Measurements from ENCODE around the gene TMEM120B.

TMEM120B gene

DNA sequence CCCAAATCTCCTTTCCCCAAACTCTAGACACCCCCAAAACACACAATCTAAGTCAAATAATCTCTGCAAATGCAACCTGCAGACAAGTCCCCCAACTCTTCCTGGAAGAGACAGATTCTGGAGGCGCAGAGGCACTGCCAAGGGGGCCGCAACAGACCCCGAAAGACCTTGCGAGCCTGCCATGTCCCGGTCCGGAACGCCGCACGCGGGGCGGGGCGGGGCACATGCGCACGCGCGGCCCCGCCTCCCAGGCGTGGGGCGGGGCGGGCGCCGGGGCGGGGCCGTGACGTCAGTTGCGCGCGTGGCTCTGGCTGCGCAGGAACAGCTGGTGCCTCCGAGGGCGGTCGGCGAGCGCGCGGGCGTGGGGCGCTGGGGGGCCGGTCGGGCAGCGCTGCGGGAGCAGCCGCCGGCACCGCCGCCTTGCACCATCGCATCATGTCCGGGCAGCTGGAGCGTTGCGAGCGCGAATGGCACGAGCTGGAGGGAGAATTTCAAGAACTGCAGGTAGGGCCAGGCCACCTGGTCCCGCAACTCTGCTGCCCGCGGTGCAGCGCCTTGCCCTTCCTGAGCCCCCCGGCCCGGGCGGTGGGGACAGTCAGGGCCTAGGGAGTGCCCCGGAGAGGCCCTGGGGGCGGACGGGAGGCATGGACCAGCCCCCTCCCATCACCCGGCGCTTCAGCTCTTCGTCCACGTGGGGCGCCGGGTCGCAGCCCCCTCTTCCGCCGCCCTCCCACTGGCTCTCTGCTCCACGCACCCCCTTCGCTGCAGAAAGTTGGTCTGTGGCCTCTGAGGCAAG, at the start of gene TMEM120B (continued):
- TF ChIP-seq PRDM10 (tag by site-specific recombination; IDR thresholded peaks at IDR 0.05) (peak; percentile 67), ZNF626 (tag by site-specific recombination; IDR thresholded peaks at IDR 0.05) (no peak), ZNF433 (tag by site-specific recombination; IDR thresholded peaks at IDR 0.05; ENCODE audit: low read depth) (no peak), ZNF558 (tag by site-specific recombination; IDR thresholded peaks at IDR 0.05) (no peak), ZNF155 (tag by site-specific recombination; IDR thresholded peaks at IDR 0.05) (no peak)

DNA sequence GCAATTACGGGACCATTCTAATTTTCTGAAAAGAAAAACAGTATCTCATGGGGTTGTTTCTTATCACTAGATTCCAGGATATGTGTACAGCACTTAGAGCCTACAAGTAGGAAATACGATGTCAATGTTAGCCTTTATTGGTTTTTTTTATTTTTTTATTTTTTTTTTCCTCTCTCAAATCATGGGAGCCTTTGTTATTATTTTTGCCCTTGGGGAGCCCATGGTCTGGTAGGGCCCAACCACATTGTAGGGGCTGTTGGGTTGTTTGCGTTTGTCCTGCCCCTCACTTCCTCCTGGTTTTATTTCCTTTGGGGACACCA, 49.0 kb upstream of the TMEM120B start:
- ChIA-PET POLR2A (no interaction called here), CTCF (no interaction called here)
- Histone ChIP-seq H3K4me3 (ENCODE audit: low read depth, low read length) (no peak overlapping the region), H3K9me3 (ENCODE audit: control insufficient read depth, insufficient read depth, low read depth, low read length) (no peaks in the 10 kb centered on the region), H3K36me3 (ENCODE audit: control insufficient read depth in 2 of 2, insufficient read depth in 1 of 2, low read length in 2 of 2) (no peaks in the 10 kb centered on the region), H3K4me1 (ENCODE audit: control insufficient read depth, insufficient read depth, low read length) (no peaks in the 10 kb centered on the region), H3K27ac (ENCODE audit: extremely low read depth, low read depth, low read length) (no peak overlapping the region)
- TF ChIP-seq ZNF707 (tag by site-specific recombination; IDR thresholded peaks at IDR 0.05) (no peak), PATZ1 (tag by site-specific recombination; IDR thresholded peaks at IDR 0.05) (peak; percentile 90), ZNF677 (tag by site-specific recombination; IDR thresholded peaks at IDR 0.05) (no peak), ZNF777 (tag by site-specific recombination; IDR thresholded peaks at IDR 0.05; ENCODE audit: borderline replicate concordance) (no peak), ZNF26 (tag by site-specific recombination; IDR thresholded peaks at IDR 0.05) (no peak), ZNF335 (tag by site-specific recombination; conservative IDR thresholded peaks at IDR 0.05) (peak; percentile 67), TSHZ1 (tag by site-specific recombination; IDR thresholded peaks at IDR 0.05; ENCODE audit: borderline replicate concordance) (no peak), PRDM10 (tag by site-specific recombination; IDR thresholded peaks at IDR 0.05) (peak; percentile 96), ZNF48 (tag by site-specific recombination; IDR thresholded peaks at IDR 0.05) (no peak), ZSCAN30 (tag by site-specific recombination; IDR thresholded peaks at IDR 0.05) (no peak), ZNF629 (tag by site-specific recombination; IDR thresholded peaks at IDR 0.05) (no peak), SP3 (tag by site-specific recombination; IDR thresholded peaks at IDR 0.05) (no peak), ZFP3 (tag by site-specific recombination; IDR thresholded peaks at IDR 0.05; ENCODE audit: low read depth) (no peak), RBAK (tag by site-specific recombination; IDR thresholded peaks at IDR 0.05) (no peak)
- TF ChIP-seq, protein P1, sequence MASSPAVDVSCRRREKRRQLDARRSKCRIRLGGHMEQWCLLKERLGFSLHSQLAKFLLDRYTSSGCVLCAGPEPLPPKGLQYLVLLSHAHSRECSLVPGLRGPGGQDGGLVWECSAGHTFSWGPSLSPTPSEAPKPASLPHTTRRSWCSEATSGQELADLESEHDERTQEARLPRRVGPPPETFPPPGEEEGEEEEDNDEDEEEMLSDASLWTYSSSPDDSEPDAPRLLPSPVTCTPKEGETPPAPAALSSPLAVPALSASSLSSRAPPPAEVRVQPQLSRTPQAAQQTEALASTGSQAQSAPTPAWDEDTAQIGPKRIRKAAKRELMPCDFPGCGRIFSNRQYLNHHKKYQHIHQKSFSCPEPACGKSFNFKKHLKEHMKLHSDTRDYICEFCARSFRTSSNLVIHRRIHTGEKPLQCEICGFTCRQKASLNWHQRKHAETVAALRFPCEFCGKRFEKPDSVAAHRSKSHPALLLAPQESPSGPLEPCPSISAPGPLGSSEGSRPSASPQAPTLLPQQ (tag by site-specific recombination; IDR thresholded peaks at IDR 0.05) = 0 out of 2 replicates have a peak, but pooled peaks have one; percentile 16

Measured in HEK293 (cell line).